ENCODE data around the gene ARHGAP40. TPM values are rescaled to one million over a fixed set of nuclear protein-coding genes. Genes with fewer than 3 reads are reported as not detected.

The ARHGAP40 gene
- total and polyA plus RNA-seq, 9 of the 15 experiments (the other 6 are each of a cell fraction or from before 2014, with no cell fraction given): not detected

DNA sequence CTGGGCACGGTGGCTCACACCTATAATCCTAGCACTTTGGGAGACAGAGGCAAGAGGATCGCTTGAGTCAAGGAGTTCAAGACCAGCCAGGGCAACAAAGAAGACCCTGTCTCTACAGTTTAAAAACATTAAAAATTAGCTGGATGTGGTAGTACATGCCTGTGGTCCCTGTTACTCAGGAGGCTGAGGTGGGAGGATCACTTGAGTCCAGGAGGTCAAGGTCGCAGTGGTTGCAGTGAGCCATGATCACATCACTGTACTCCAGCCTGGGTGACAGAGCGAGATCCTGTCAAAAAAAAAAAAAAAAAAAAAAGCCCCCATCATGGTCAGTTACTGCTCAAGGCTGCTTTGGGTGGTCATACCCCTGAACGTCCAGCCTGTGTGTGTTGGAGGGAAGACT lies 55.8 kb downstream of the ARHGAP40 start:
- no peak for ATAC-seq
- Histone ChIP-seq H4K20me1 (replicated peaks; ENCODE audit: control insufficient read depth, insufficient read depth, low read length) (no peaks in the 10 kb centered on the region), H3K4me2 (ENCODE audit: insufficient read depth, low read length) (no peak overlapping the region), H3K9me3 (replicated peaks; ENCODE audit: control insufficient read depth, insufficient read depth, low read depth, low read length) (no peaks in the 10 kb centered on the region), H3K27me3 (ENCODE audit: control insufficient read depth in 2 of 2, insufficient read depth in 2 of 2, low read length in 2 of 2) (peaks cover 10 to 40% of the 10 kb centered on the region in 2 experiments), H3K9me1 (ENCODE audit: control insufficient read depth, insufficient read depth, low read length) (no peaks in the 10 kb centered on the region), H3K79me2 (ENCODE audit: control insufficient read depth, insufficient read depth, low read length) (no peaks in the 10 kb centered on the region), H2AFZ (ENCODE audit: low read depth, low read length) (no peak overlapping the region), H3K4me3 (no peak overlapping the region), H3K36me3 (ENCODE audit: control insufficient read depth, insufficient read depth, low read length) (no peaks in the 10 kb centered on the region), H3K9ac (ENCODE audit: insufficient read depth in 1 of 2, low read depth in 2 of 2, low read length in 2 of 2) (no peak overlapping the region), H3K4me1 (replicated peaks in 1 of 2; ENCODE audit: control insufficient read depth in 2 of 2, insufficient read depth in 2 of 2, low read length in 2 of 2) (no peaks in the 10 kb centered on the region), H3K27ac (ENCODE audit: extremely low read depth, low read depth, low read length) (no peak overlapping the region)
- no peak for DNase-seq (ENCODE audit: extremely low read depth in 1 of 4, low spot score in 3 of 4)
- no peak for FAIRE-seq
- WGBS (ENCODE audit: insufficient coverage, low coverage, missing lambda C conversion rate): 10% methylated on average over 4 of the region's 5 CpGs
- no TSS peak for BruUV-seq (replicated peaks)
- intact Hi-C loops (cut with micrococcal nuclease) (no loop called here), in situ Hi-C loops (cut with MboI) (no loop called here)
- ChIA-PET POLR2A (no interaction called here), CTCF (ENCODE audit: low intra/inter-chr PET ratio) (no interaction called here)
- no peak for TF ChIP-seq ZNF311 (CRISPR knock-in tag; IDR thresholded peaks at IDR 0.05)
- TF ChIP-seq HNRNPL (IDR thresholded peaks at IDR 0.05; ENCODE audit: low read depth, low read length): no peak
- TF ChIP-seq SIN3A (IDR thresholded peaks at IDR 0.05; ENCODE audit: borderline replicate concordance in 2 of 2, control insufficient read depth in 1 of 2, low read depth in 2 of 2, low read length in 2 of 2): no peak
- TF ChIP-seq, protein P1, sequence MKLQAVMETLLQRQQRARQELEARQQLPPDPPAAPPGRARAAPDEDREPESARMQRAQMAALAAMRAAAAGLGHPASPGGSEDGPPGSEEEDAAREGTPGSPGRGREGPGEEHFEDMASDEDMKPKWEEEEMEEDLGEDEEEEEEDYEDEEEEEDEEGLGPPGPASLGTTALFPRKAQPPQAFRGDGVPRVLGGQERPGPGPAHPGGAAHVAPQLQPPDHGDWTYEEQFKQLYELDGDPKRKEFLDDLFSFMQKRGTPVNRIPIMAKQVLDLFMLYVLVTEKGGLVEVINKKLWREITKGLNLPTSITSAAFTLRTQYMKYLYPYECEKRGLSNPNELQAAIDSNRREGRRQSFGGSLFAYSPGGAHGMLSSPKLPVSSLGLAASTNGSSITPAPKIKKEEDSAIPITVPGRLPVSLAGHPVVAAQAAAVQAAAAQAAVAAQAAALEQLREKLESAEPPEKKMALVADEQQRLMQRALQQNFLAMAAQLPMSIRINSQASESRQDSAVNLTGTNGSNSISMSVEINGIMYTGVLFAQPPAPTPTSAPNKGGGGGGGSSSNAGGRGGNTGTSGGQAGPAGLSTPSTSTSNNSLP (IDR thresholded peaks at IDR 0.05; ENCODE audit: borderline replicate concordance, low read depth, low read length): no peak
- TF ChIP-seq RBM17 (IDR thresholded peaks at IDR 0.05; ENCODE audit: borderline replicate concordance, low read depth, low read length): no peak
- TF ChIP-seq TOE1 (IDR thresholded peaks at IDR 0.05; ENCODE audit: borderline replicate concordance): no peak
- TF ChIP-seq TOE1 (CRISPR knock-in tag; IDR thresholded peaks at IDR 0.05; ENCODE audit: borderline replicate concordance, low read depth): no peak
- TF ChIP-seq, protein P2, sequence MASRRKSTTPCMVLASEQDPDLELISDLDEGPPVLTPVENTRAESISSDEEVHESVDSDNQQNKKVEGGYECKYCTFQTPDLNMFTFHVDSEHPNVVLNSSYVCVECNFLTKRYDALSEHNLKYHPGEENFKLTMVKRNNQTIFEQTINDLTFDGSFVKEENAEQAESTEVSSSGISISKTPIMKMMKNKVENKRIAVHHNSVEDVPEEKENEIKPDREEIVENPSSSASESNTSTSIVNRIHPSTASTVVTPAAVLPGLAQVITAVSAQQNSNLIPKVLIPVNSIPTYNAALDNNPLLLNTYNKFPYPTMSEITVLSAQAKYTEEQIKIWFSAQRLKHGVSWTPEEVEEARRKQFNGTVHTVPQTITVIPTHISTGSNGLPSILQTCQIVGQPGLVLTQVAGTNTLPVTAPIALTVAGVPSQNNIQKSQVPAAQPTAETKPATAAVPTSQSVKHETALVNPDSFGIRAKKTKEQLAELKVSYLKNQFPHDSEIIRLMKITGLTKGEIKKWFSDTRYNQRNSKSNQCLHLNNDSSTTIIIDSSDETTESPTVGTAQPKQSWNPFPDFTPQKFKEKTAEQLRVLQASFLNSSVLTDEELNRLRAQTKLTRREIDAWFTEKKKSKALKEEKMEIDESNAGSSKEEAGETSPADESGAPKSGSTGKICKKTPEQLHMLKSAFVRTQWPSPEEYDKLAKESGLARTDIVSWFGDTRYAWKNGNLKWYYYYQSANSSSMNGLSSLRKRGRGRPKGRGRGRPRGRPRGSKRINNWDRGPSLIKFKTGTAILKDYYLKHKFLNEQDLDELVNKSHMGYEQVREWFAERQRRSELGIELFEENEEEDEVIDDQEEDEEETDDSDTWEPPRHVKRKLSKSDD (conservative IDR thresholded peaks at IDR 0.05; ENCODE audit: low read length): no peak
- no peak for TF ChIP-seq PRPF4 (IDR thresholded peaks at IDR 0.05; ENCODE audit: insufficient read depth, low read depth, low read length, poor library complexity, severe bottlenecking)
- TF ChIP-seq TAF15 (IDR thresholded peaks at IDR 0.05; ENCODE audit: low read depth, low read length): no peak
- TF ChIP-seq TRIM24 (IDR thresholded peaks at IDR 0.05): no peak
- TF ChIP-seq ARNT (IDR thresholded peaks at IDR 0.05): no peak
- TF ChIP-seq NFIX (CRISPR knock-in tag; IDR thresholded peaks at IDR 0.05; ENCODE audit: low read depth): no peak
- TF ChIP-seq RUNX1 (IDR thresholded peaks at IDR 0.05; ENCODE audit: low read depth): no peak
- no peak for TF ChIP-seq FIP1L1 (IDR thresholded peaks at IDR 0.05; ENCODE audit: low read depth, low read length, poor library complexity, severe bottlenecking)
- TF ChIP-seq ZBTB1 (CRISPR knock-in tag; IDR thresholded peaks at IDR 0.05; ENCODE audit: borderline replicate concordance, low read depth): no peak

Measured in K562 (cell line).